GM12892 (cell line): Measurements from ENCODE around the gene RNU1-2.
"Not testable (repeated sequence)": the region's sequence is repeated elsewhere in the genome, so short reads cannot be mapped to it uniquely, and the experiment has no call there.

Experiments used
- POLR2A ChIP-seq: IDR thresholded peaks from 2 replicates; pipeline ENCODE4 v1.6.1; 2011; ENCODE audit warnings: low read depth, low read length, control low read depth
- POLR2AphosphoS5 ChIP-seq: IDR thresholded peaks from 2 replicates; pipeline ENCODE4 v1.6.1; 2011; ENCODE audit warnings: low read depth, low read length, control low read depth
- TAF1 ChIP-seq: IDR thresholded peaks from 2 replicates; pipeline ENCODE4 v1.6.1; 2011; ENCODE audit warnings: low read depth, mild to moderate bottlenecking, control low read depth, low read length, borderline replicate concordance

DNA sequence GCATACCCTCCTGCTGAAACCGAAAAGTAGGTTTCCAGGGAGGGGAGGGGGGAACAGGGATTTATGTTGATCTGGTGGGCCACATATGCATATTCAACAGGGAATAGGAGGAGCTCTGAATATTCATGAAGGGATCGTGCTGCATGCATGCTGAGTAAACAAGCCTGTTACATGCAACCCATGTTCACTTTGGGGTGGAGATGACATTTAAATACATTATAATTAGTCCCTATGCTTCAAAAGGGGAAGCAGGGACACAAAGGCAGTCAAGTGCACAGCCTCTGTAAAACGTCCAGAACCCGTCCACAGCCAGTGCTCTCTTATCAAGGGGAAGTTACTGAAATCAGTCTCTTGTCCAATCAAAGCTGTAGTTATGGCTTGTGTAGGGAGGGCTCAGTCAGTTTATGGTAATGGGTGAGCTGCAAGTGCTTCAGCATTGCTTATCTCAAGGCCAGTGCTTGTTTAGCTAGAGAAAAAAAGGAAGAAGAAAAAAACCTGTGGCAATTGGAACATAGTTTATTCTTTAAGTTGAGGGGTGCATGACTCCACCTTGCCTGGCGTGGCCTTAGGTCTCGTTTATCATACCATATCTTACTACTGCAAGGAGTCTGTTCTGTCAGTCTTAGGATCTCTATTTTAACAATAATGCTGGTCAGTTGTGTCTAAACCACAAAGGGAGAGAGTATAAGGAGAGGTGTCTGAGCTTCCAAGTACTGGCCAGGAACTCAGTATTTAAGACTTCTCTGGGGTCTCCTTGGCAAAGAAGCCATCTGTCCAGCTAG, 28.7 kb upstream of the RNU1-2 start:
- TF ChIP-seq POLR2AphosphoS5, POLR2A, TAF1: not testable (repeated sequence)
